Calu3 (cell line): ENCODE data around the gene MRPL34. TPM values are rescaled to one million over a fixed set of nuclear protein-coding genes. Genes with fewer than 3 reads are reported as not detected.

Experiments
- BruUV-seq: library from RNA; stranded (reverse); fragments of 400-500 nt; replicated peaks from 2 replicates; lab custom pipeline; 2021; lab: Mats Ljungman, UMichigan
- CTCF ChIA-PET: fragments of 300-600 bp; sonication (Branson Sonifier 250); formaldehyde crosslinking; loops from one replicate; lab custom pipeline; 2022; ENCODE audit warnings: antibody characterized with exemption; lab: Charles Lee
- DNase-seq: peaks from one replicate; pipeline ENCODE4 v3.0.0; 2022
- H3K27ac Mint-ChIP-seq: one replicate; pipeline ENCODE4 v1.8.0; 2022; ENCODE audit warnings: mixed read lengths; ENCODE audit not compliant: unreplicated experiment
- H3K27me3 Mint-ChIP-seq: one replicate; pipeline ENCODE4 v1.8.0; 2022; ENCODE audit warnings: mixed read lengths; ENCODE audit not compliant: unreplicated experiment
- H3K36me3 Mint-ChIP-seq: one replicate; pipeline ENCODE4 v1.8.0; 2022; ENCODE audit warnings: mild to moderate bottlenecking, moderate library complexity, mixed read lengths; ENCODE audit not compliant: insufficient read depth, unreplicated experiment
- H3K4me1 Mint-ChIP-seq: one replicate; pipeline ENCODE4 v1.8.0; 2022; ENCODE audit warnings: mild to moderate bottlenecking, low read depth, mixed read lengths; ENCODE audit not compliant: unreplicated experiment
- H3K4me3 Mint-ChIP-seq: one replicate; pipeline ENCODE4 v1.8.0; 2022; ENCODE audit warnings: mild to moderate bottlenecking, low read depth, moderate library complexity, mixed read lengths; ENCODE audit not compliant: unreplicated experiment
- H3K9me3 Mint-ChIP-seq: one replicate; pipeline ENCODE4 v1.8.0; 2022; ENCODE audit warnings: low read depth, mixed read lengths; ENCODE audit not compliant: unreplicated experiment
- CTCF ChIP-seq: fragments of 200-600 bp; IDR thresholded peaks from one replicate; pipeline ENCODE4 v1.8.0; 2022; ENCODE audit warnings: antibody characterized with exemption; ENCODE audit not compliant: unreplicated experiment
- intact Hi-C: fragments of 100-400 bp; cut with micrococcal nuclease; formaldehyde crosslinking; loops from one replicate; pipeline ENCODE4 v1.10.0; 2022; ENCODE audit not compliant: unreplicated experiment
- total RNA-seq: library from RNA; stranded (reverse); gene quantifications from 2 replicates; pipeline ENCODE4 v1.2.3, GENCODE V29; 2022

Gene MRPL34
- total RNA-seq, 1 experiment from 2014 or later = 38.4 TPM

DNA sequence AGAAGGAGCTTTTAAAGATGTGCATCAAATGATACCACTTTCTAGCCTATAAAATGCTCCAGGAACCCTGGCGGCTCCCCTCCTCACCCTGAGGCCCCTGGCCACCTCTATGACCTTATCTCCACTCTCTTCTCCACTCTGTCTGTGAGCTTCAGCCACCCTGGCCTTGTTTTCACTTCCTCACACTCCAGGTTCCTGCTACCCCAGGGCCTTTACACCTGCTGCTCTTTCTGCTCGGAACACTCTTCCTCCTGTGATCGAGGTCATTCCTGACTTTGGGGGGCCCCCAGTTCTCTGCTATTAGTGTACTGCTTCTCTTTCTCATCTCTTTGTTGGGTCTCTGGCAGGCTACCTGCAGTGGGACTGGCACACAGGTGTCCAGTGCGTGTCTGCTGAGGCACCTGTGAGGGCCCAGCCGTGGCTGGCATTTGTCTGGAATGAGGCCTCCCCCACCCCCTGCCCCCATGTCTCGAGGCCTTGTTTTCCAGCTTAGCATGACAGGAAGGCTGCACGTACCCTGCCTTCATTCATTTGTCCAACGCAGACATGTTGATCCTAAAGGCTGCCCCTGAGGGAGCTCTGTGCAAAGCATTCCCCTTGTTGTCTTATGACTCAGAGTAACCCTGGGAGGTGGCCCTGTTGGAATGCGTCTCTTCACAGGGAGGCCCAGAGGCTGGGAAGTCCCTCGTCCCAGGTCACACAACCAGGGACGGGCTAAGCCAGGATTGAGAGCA is 6.0 kb downstream of the MRPL34 start:
- Mint-ChIP-seq H3K9me3 (no peaks in the 10 kb centered on the region), H3K27me3 (no peaks in the 10 kb centered on the region), H3K4me1 (peaks cover 19% of the 10 kb centered on the region), H3K27ac (peak overlapping the region; percentile 92), H3K36me3 (peaks cover 56% of the 10 kb centered on the region), H3K4me3 (peak overlapping the region; percentile 68)
- DNase-seq = peak; percentile 67
- CTCF ChIA-PET = interaction anchor here (1.7 kb wide), 1 partner anchor 22 kb away, joined by 8 read pairs; no protein-coding TSS in a partner anchor
- no peak for TF ChIP-seq CTCF
- intact Hi-C loops = no loop called here
- no TSS peak for BruUV-seq

DNA sequence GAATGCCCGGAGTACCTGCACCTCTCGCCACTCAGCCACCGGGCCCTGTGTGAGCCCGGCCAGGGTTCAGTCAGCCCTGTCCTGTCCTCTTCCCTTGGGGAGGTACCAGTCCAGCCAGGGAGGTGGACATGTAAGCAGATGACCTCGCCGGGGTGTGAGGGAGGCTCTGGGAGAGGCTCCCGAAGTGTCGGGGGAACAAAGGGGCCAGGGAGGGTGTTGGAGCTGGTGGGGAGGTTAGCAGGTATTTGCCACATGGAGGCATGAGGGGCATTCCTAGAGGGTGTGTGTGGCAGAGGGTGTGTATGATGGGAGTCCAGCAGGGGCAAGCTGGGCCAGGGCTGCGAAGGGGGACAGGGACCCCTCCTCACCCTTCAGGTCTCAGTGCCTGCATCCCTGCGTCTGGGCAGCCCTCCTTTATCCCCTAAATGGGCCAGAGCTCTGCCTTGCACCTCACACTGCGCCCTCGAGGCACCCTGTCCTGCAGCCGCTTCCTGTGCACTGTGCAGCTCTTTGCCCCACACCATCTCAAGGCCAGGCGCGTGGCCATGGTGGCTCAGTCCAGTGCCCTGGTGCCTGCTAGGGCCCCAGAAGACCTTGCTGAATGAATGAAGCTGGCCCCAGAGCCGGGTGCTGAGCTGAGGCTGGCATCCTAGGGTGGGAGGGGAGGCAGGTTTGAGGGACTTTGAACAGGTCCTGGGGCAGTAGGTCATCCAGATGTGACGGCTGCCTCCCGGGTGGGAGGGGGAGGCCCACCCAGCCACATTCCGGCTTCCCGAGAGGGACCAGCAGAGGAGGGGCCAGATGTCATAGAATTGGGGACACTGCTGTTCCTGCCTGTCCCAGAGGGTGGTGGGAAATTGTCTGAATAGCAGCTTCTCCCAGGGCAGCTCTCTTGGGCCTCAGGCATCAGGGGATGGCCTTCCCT is 6.8 kb downstream of the MRPL34 start:
- H3K4me3 Mint-ChIP-seq = peak overlapping the region; percentile 68
- intact Hi-C loops = no loop called here
- TF ChIP-seq CTCF = no peak
- peaks cover 18% of the 10 kb centered on the region for H3K4me1 Mint-ChIP-seq
- no peak for DNase-seq
- H3K9me3 Mint-ChIP-seq = no peaks in the 10 kb centered on the region
- peak overlapping the region; percentile 92 for H3K27ac Mint-ChIP-seq
- H3K36me3 Mint-ChIP-seq = peaks cover 65% of the 10 kb centered on the region
- CTCF ChIA-PET = interaction anchor here (1.7 kb wide), 1 partner anchor 21 kb away, joined by 8 read pairs; no protein-coding TSS in a partner anchor
- no TSS peak for BruUV-seq
- H3K27me3 Mint-ChIP-seq = no peaks in the 10 kb centered on the region

GRCh38 chr19:17314007-17314593 is 8.4 kb downstream of the MRPL34 start:
- CTCF ChIA-PET = no interaction called here

More at GRCh38 chr19:17314007-17314593, 8.4 kb downstream of the MRPL34 start:
- DNase-seq = no peak
- H3K9me3 Mint-ChIP-seq = no peaks in the 10 kb centered on the region
- no TSS peak for BruUV-seq
- intact Hi-C loops = no loop called here
- H3K36me3 Mint-ChIP-seq = peaks cover 73% of the 10 kb centered on the region
- H3K4me3 Mint-ChIP-seq = no peak overlapping the region
- peaks cover 10% of the 10 kb centered on the region for H3K4me1 Mint-ChIP-seq
- H3K27me3 Mint-ChIP-seq = no peaks in the 10 kb centered on the region
- no peak overlapping the region for H3K27ac Mint-ChIP-seq
- no peak for TF ChIP-seq CTCF
